Neural progenitor cell (in vitro differentiated cells): Measurements from ENCODE around the gene RNF212. TPM values are rescaled to one million over a fixed set of nuclear protein-coding genes. Genes with fewer than 3 reads are reported as not detected.

Source experiments
- DNase-seq: peaks from one replicate; pipeline ENCODE4 v3.0.0-alpha.2; 2016; ENCODE audit warnings: low spot score
- H2AFZ ChIP-seq: fragments of 200-600 bp; sonication (generic); replicated peaks from 2 replicates; pipeline ENCODE4 v1.6.1; 2016; ENCODE audit warnings: antibody characterized with exemption
- H3F3A ChIP-seq: fragments of 200-600 bp; sonication (generic); 2 replicates; pipeline ENCODE4 v1.6.1; 2016; ENCODE audit warnings: antibody characterized with exemption, low read depth
- H3K27ac ChIP-seq: fragments of 200-600 bp; sonication (generic); 2 replicates; pipeline ENCODE4 v1.5.1; 2016; ENCODE audit warnings: mild to moderate bottlenecking
- H3K27me3 ChIP-seq: fragments of 200-600 bp; sonication (generic); 2 replicates; pipeline ENCODE4 v1.6.1; 2016; ENCODE audit warnings: mild to moderate bottlenecking, moderate library complexity
- H3K36me3 ChIP-seq: fragments of 200-600 bp; sonication (generic); 2 replicates; pipeline ENCODE4 v1.5.1; 2016
- H3K4me1 ChIP-seq: fragments of 200-600 bp; sonication (generic); 2 replicates; pipeline ENCODE4 v1.6.1; 2016; ENCODE audit warnings: mixed run types
- H3K4me2 ChIP-seq: fragments of 200-600 bp; sonication (generic); 2 replicates; pipeline ENCODE4 v1.6.1; 2016
- H3K4me3 ChIP-seq: fragments of 200-600 bp; sonication (generic); 2 replicates; pipeline ENCODE4 v1.5.1; 2016
- H3K79me2 ChIP-seq: fragments of 200-600 bp; sonication (generic); 2 replicates; pipeline ENCODE4 v1.6.1; 2016; ENCODE audit warnings: low read depth
- H3K9ac ChIP-seq: fragments of 200-600 bp; sonication (generic); 2 replicates; pipeline ENCODE4 v1.6.1; 2016
- H3K9me3 ChIP-seq: fragments of 200-600 bp; sonication (generic); 2 replicates; pipeline ENCODE4 v1.5.1; 2016; ENCODE audit warnings: low read depth
- H4K20me1 ChIP-seq: fragments of 200-600 bp; sonication (generic); 2 replicates; pipeline ENCODE4 v1.6.1; 2016; ENCODE audit warnings: low read depth
- H3K27ac Mint-ChIP-seq: 3 replicates; pipeline ENCODE4 v1.8.0; 2021; ENCODE audit warnings: mixed read lengths
- H3K27me3 Mint-ChIP-seq: 2 replicates; pipeline ENCODE4 v1.8.0; 2022; ENCODE audit warnings: low read depth, mild to moderate bottlenecking, inconsistent platforms, moderate library complexity, mixed read lengths; ENCODE audit not compliant: insufficient read depth
- H3K36me3 Mint-ChIP-seq: 3 replicates; pipeline ENCODE4 v1.8.0; 2021; ENCODE audit warnings: mixed read lengths
- H3K4me1 Mint-ChIP-seq: 3 replicates; pipeline ENCODE4 v1.8.0; 2021; ENCODE audit warnings: mixed read lengths
- H3K4me3 Mint-ChIP-seq: 3 replicates; pipeline ENCODE4 v1.8.0; 2021; ENCODE audit warnings: mild to moderate bottlenecking, moderate library complexity, mixed read lengths
- H3K9me3 Mint-ChIP-seq: 3 replicates; pipeline ENCODE4 v1.8.0; 2020; ENCODE audit warnings: mixed read lengths
- EZH2 ChIP-seq: fragments of 200-600 bp; sonication (generic); IDR thresholded peaks from 2 replicates; pipeline ENCODE4 v1.6.1; 2017; ENCODE audit warnings: antibody characterized with exemption, mild to moderate bottlenecking, moderate library complexity
- EZH2phosphoT487 ChIP-seq: fragments of 200-600 bp; sonication (generic); IDR thresholded peaks from 2 replicates; pipeline ENCODE4 v1.6.1; 2017; ENCODE audit warnings: antibody characterized with exemption
- total RNA-seq: library from RNA; depleted of rRNA; stranded (reverse); fragments of >200 nt; gene quantifications from 2 replicates; pipeline ENCODE4 v1.2.3, GENCODE V29; 2015; ENCODE audit warnings: low replicate concordance
- TF ChIP-seq, protein P1 (sequence below): fragments of 200-600 bp; sonication (generic); IDR thresholded peaks from 2 replicates; pipeline ENCODE4 v1.5.1; 2017; ENCODE audit warnings: antibody characterized with exemption, mild to moderate bottlenecking

RNF212 gene
- total RNA-seq, 1 donor from 2014 or later = 3.4 TPM

DNA sequence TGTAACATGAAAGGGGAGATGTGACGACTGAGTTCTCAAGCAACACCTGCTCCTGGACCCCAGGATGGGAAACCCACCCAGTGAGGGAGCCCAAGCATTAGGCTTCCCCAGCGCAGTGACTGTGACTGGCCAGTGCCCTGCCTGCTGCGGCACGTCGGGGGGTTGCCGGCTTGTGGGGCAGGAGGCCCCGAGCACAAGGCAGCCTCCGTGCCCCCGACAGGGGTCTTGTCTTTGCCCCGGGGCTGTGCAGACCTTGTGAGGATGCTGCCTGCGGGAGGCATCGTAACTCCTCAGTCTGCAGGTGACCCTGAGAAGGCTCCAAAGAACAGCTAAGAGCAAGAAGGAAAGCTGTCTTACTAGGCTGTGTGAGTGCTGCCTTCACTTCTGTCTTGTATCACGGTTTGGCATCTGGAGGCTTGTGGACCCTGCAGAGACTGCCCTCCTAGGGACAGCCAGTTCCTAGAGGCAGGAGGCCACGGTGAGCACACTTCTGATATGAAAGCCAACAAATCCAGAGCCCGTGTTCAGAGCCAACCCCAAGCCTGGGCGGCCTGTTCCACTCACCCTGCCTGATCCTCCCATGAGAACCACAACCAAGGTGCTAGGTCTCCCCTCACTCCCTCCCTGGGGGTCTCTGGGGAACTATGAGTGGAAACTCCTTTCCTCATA lies 54.2 kb downstream of the RNF212 start:
- H3K27me3 ChIP-seq = peaks cover 68% of the 10 kb centered on the region
- Mint-ChIP-seq H3K27ac (no peak overlapping the region), H3K4me3 (no peak overlapping the region), H3K27me3 (peaks cover 2% of the 10 kb centered on the region), H3K36me3 (no peaks in the 10 kb centered on the region), H3K4me1 (peaks cover 40% of the 10 kb centered on the region), H3K9me3 (no peaks in the 10 kb centered on the region)
- no peak overlapping the region for H3K9ac ChIP-seq
- H3K4me2 ChIP-seq = no peak overlapping the region
- H3K36me3 ChIP-seq = no peaks in the 10 kb centered on the region
- H3K27ac ChIP-seq = no peak overlapping the region
- H2AFZ ChIP-seq = no peak overlapping the region
- no peaks in the 10 kb centered on the region for H3K9me3 ChIP-seq
- H3K4me3 ChIP-seq = no peak overlapping the region
- no peaks in the 10 kb centered on the region for H3F3A ChIP-seq
- DNase-seq = no peak
- H3K4me1 ChIP-seq = peaks cover 4% of the 10 kb centered on the region
- no peaks in the 10 kb centered on the region for H4K20me1 ChIP-seq
- TF ChIP-seq EZH2phosphoT487 = no peak
- TF ChIP-seq, protein P1, sequence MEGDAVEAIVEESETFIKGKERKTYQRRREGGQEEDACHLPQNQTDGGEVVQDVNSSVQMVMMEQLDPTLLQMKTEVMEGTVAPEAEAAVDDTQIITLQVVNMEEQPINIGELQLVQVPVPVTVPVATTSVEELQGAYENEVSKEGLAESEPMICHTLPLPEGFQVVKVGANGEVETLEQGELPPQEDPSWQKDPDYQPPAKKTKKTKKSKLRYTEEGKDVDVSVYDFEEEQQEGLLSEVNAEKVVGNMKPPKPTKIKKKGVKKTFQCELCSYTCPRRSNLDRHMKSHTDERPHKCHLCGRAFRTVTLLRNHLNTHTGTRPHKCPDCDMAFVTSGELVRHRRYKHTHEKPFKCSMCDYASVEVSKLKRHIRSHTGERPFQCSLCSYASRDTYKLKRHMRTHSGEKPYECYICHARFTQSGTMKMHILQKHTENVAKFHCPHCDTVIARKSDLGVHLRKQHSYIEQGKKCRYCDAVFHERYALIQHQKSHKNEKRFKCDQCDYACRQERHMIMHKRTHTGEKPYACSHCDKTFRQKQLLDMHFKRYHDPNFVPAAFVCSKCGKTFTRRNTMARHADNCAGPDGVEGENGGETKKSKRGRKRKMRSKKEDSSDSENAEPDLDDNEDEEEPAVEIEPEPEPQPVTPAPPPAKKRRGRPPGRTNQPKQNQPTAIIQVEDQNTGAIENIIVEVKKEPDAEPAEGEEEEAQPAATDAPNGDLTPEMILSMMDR = no peak
- TF ChIP-seq EZH2 = no peak
- no peaks in the 10 kb centered on the region for H3K79me2 ChIP-seq

DNA sequence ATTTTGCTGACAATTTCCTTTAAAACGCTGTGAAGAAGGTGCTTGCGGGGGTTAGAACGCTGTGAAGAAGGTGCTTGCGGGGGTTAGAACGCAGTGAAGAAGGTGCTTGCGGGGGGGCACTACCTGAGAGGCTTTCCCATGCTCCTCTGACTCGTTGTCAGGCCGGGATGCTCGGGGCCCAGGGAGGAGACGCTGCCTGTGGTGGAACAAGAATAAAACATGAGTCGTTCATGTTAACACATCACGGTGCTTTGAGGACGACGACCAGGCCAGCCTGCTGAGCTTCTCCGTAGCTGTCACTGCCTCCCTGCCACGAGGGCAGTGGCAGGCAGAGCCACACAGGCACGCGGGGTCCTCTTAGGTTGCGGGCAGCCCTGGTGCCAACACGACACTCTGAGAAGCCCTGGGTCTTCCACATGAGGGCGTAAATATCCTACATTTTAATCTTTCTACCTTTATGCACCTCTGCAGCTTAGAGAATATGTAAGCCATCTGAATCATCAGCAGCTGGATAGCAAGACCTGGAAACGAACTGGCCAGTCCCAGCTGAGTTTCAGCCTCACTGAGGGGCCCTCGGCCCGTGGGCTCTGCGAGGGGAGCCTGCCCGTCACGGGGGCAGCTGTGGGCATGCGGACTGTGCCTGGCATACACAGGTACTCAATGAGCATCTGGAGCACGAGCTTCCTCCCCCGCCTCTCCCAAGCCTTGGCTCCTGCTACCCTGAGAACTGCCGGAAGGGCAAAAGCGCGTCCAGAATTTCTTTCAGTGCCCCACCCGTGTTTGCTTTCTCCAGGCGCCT lies 55.0 kb downstream of the RNF212 start:
- no peak overlapping the region for H3K9ac ChIP-seq
- peak overlapping the region; percentile 83 for H3K27ac Mint-ChIP-seq
- no peaks in the 10 kb centered on the region for H3K9me3 Mint-ChIP-seq
- H3K4me2 ChIP-seq = no peak overlapping the region
- peaks cover 69% of the 10 kb centered on the region for H3K27me3 ChIP-seq
- no peaks in the 10 kb centered on the region for H3K79me2 ChIP-seq
- peaks cover 4% of the 10 kb centered on the region for H3K4me1 ChIP-seq
- no peak overlapping the region for H3K27ac ChIP-seq
- H4K20me1 ChIP-seq = no peaks in the 10 kb centered on the region
- no peak overlapping the region for H3K4me3 ChIP-seq
- no peaks in the 10 kb centered on the region for H3K36me3 ChIP-seq
- H2AFZ ChIP-seq = no peak overlapping the region
- no peaks in the 10 kb centered on the region for H3K9me3 ChIP-seq
- H3F3A ChIP-seq = no peaks in the 10 kb centered on the region
- TF ChIP-seq EZH2phosphoT487 = no peak
- TF ChIP-seq, protein P1 = no peak
- TF ChIP-seq EZH2 = no peak
- no peak for DNase-seq
- H3K27me3 Mint-ChIP-seq = peaks cover 3% of the 10 kb centered on the region
- peaks cover 40% of the 10 kb centered on the region for H3K4me1 Mint-ChIP-seq
- peak overlapping the region; percentile 5 for H3K4me3 Mint-ChIP-seq
- H3K36me3 Mint-ChIP-seq = no peaks in the 10 kb centered on the region

DNA sequence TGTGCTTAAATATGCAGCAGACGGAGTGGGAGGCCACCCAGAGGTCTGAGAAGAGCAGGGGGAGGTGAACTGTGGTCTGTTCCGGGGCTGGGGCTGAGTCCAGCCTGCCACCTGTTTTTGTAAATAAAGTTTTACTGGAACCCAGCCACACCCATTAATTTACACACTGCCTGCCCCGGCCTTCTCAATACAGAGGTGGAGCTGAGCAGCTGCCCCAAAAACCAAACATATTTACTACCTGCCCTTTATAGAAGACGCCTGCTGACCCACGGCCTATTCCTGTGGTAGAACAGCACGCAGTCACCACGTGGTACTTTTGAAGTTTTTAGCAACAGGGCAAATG lies 56.0 kb downstream of the RNF212 start:
- H3K27me3 ChIP-seq = peaks cover 70% of the 10 kb centered on the region

More for the DNA sequence above, 56.0 kb downstream of the RNF212 start:
- TF ChIP-seq, protein P1 = no peak
- TF ChIP-seq EZH2 (no peak), EZH2phosphoT487 (no peak)
- peaks cover 4% of the 10 kb centered on the region for H3K4me1 ChIP-seq
- no peak overlapping the region for H3K27ac ChIP-seq
- no peaks in the 10 kb centered on the region for H3K9me3 Mint-ChIP-seq
- H2AFZ ChIP-seq = no peak overlapping the region
- no peak overlapping the region for H3K4me3 Mint-ChIP-seq
- H3K79me2 ChIP-seq = no peaks in the 10 kb centered on the region
- H3K9me3 ChIP-seq = no peaks in the 10 kb centered on the region
- no peak overlapping the region for H3K4me3 ChIP-seq
- H3K36me3 ChIP-seq = no peaks in the 10 kb centered on the region
- no peaks in the 10 kb centered on the region for H3F3A ChIP-seq
- H3K4me2 ChIP-seq = no peak overlapping the region
- no peak for DNase-seq
- no peaks in the 10 kb centered on the region for H3K36me3 Mint-ChIP-seq
- H3K27me3 Mint-ChIP-seq = peaks cover 10% of the 10 kb centered on the region
- H3K4me1 Mint-ChIP-seq = peaks cover 46% of the 10 kb centered on the region
- no peak overlapping the region for H3K27ac Mint-ChIP-seq
- H4K20me1 ChIP-seq = no peaks in the 10 kb centered on the region
- no peak overlapping the region for H3K9ac ChIP-seq
